ENCODE results near the gene MS4A7. TPM values are rescaled to one million over a fixed set of nuclear protein-coding genes. Genes with fewer than 3 reads are reported as not detected.

The MS4A7 gene
- total and polyA plus RNA-seq, 2 donors (not counting 1 experiment from before 2014, with no cell fraction given) = not detected

DNA sequence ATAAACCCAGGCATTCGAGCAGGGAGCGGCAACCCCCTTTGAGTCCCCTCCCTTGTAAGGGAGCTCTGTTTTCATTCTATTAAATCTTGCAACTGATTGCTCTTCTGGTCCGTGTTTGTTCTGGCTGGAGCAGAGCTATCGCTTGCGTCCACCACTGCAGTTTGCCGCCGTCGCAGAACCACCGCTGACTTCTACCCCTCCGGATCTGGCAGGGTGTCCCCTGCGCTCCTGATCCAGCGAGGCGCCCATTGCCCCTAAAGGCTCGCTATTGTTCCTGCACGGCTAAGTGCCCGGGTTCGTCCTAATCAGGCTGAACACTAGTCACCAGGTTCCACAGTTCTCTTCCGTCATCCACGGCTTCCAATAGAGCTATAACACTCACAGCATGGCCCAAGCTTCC lies 10.4 kb upstream of the MS4A7 start:
- no peaks in the 10 kb centered on the region for H3K36me3 ChIP-seq (ENCODE audit: control insufficient read depth, insufficient read depth, low read length)
- H4K20me1 ChIP-seq (ENCODE audit: control insufficient read depth, extremely low read depth, insufficient read depth, low read length) = no peaks in the 10 kb centered on the region
- H3K79me2 ChIP-seq (ENCODE audit: control insufficient read depth, insufficient read depth, low read length) = no peaks in the 10 kb centered on the region
- no peak for DNase-seq (ENCODE audit: low read depth in 2 of 2)
- no peak overlapping the region for H3K27ac ChIP-seq (ENCODE audit: insufficient read depth, low read length)
- H3K4me1 ChIP-seq (ENCODE audit: control insufficient read depth, extremely low read depth, insufficient read depth, low read length) = no peaks in the 10 kb centered on the region
- H3K27me3 ChIP-seq (ENCODE audit: control insufficient read depth, insufficient read depth, low read length) = no peaks in the 10 kb centered on the region
- H3K4me2 ChIP-seq (ENCODE audit: extremely low read depth, insufficient read depth, low read length) = no peak overlapping the region
- H2AFZ ChIP-seq (ENCODE audit: low read length) = no peak overlapping the region
- no peaks in the 10 kb centered on the region for H3K9me3 ChIP-seq (ENCODE audit: control insufficient read depth, insufficient read depth, low read depth, low read length)
- no peak overlapping the region for H3K9ac ChIP-seq (ENCODE audit: insufficient read depth, low read length)
- no peak for TF ChIP-seq EZH2 (IDR thresholded peaks at IDR 0.05; ENCODE audit: low read length, missing control alignments)
- TF ChIP-seq, protein P1, sequence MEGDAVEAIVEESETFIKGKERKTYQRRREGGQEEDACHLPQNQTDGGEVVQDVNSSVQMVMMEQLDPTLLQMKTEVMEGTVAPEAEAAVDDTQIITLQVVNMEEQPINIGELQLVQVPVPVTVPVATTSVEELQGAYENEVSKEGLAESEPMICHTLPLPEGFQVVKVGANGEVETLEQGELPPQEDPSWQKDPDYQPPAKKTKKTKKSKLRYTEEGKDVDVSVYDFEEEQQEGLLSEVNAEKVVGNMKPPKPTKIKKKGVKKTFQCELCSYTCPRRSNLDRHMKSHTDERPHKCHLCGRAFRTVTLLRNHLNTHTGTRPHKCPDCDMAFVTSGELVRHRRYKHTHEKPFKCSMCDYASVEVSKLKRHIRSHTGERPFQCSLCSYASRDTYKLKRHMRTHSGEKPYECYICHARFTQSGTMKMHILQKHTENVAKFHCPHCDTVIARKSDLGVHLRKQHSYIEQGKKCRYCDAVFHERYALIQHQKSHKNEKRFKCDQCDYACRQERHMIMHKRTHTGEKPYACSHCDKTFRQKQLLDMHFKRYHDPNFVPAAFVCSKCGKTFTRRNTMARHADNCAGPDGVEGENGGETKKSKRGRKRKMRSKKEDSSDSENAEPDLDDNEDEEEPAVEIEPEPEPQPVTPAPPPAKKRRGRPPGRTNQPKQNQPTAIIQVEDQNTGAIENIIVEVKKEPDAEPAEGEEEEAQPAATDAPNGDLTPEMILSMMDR (conservative IDR thresholded peaks at IDR 0.05 in 1 of 2, IDR thresholded peaks at IDR 0.05 in 1 of 2; ENCODE audit: low read depth in 1 of 2, low read length in 2 of 2) = no peak
- H3K4me3 ChIP-seq (replicated peaks in 1 of 4; ENCODE audit: control extremely low read depth in 1 of 4, insufficient read depth in 1 of 4, low read depth in 3 of 4, low read length in 4 of 4) = no peak overlapping the region

DNA sequence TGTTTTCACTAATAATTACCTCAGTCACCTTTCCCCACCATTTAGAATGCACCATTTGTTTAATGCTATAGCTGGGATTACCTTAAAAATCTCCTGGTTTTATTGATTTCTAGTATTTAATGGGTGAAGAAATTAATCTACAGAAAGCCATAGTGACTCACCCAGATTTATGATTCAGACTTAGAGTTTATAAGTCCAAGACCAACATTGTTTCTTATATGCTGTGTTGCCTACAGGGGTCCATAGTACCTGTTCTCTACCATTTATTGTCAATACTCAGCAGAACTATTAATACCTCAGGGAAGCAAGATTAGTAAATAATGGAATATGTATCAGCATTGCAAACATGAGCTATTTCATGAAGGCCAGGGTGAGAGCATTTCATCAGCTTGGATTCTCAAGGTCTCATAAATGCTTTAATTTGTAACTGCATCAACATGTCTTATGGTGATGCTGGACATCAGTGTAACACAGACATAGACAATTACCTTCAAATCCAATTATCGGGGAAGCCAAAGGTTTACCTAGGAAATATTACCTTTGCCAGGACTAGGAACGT lies 8.0 kb upstream of the MS4A7 start:
- Histone ChIP-seq H3K4me1 (ENCODE audit: control insufficient read depth, extremely low read depth, insufficient read depth, low read length) (no peaks in the 10 kb centered on the region), H3K36me3 (ENCODE audit: control insufficient read depth, insufficient read depth, low read length) (no peaks in the 10 kb centered on the region), H3K4me2 (ENCODE audit: extremely low read depth, insufficient read depth, low read length) (no peak overlapping the region), H4K20me1 (ENCODE audit: control insufficient read depth, extremely low read depth, insufficient read depth, low read length) (no peaks in the 10 kb centered on the region), H3K9ac (ENCODE audit: insufficient read depth, low read length) (no peak overlapping the region), H3K4me3 (replicated peaks in 1 of 4; ENCODE audit: control extremely low read depth in 1 of 4, insufficient read depth in 1 of 4, low read depth in 3 of 4, low read length in 4 of 4) (no peak overlapping the region), H2AFZ (ENCODE audit: low read length) (no peak overlapping the region), H3K9me3 (ENCODE audit: control insufficient read depth, insufficient read depth, low read depth, low read length) (no peaks in the 10 kb centered on the region), H3K27me3 (ENCODE audit: control insufficient read depth, insufficient read depth, low read length) (no peaks in the 10 kb centered on the region), H3K79me2 (ENCODE audit: control insufficient read depth, insufficient read depth, low read length) (no peaks in the 10 kb centered on the region), H3K27ac (ENCODE audit: insufficient read depth, low read length) (no peak overlapping the region)
- TF ChIP-seq, protein P1 (conservative IDR thresholded peaks at IDR 0.05 in 1 of 2, IDR thresholded peaks at IDR 0.05 in 1 of 2; ENCODE audit: low read depth in 1 of 2, low read length in 2 of 2) = no peak
- no peak for TF ChIP-seq EZH2 (IDR thresholded peaks at IDR 0.05; ENCODE audit: low read length, missing control alignments)
- no peak for DNase-seq (ENCODE audit: low read depth in 2 of 2)

DNA sequence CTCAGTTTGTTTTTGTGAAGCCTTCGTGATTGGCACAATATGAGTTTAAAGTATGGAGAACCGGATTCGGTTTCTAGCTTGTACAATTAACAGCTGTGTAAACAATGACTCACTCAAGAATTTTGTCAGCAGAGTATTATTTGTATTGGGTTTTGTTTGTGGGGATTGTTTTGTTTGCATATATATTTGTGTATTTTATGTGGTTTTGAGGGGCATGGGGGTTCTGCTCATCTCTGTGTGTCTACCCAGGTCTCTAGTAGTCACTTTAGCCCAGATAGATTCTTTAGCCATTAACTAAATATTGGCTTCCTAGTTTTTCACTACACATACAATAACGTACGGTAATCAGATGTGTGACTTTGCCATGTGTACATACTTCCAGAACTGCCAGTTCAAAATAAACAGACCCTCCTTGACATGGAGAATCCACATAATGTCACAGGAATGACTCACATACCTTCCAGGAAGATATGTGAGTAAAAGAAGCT lies 7.5 kb upstream of the MS4A7 start:
- Histone ChIP-seq H3K4me1 (ENCODE audit: control insufficient read depth, extremely low read depth, insufficient read depth, low read length) (no peaks in the 10 kb centered on the region), H3K9ac (ENCODE audit: insufficient read depth, low read length) (no peak overlapping the region), H3K36me3 (ENCODE audit: control insufficient read depth, insufficient read depth, low read length) (no peaks in the 10 kb centered on the region), H3K79me2 (ENCODE audit: control insufficient read depth, insufficient read depth, low read length) (no peaks in the 10 kb centered on the region), H2AFZ (ENCODE audit: low read length) (no peak overlapping the region), H3K9me3 (ENCODE audit: control insufficient read depth, insufficient read depth, low read depth, low read length) (no peaks in the 10 kb centered on the region), H3K27ac (ENCODE audit: insufficient read depth, low read length) (no peak overlapping the region), H3K4me2 (ENCODE audit: extremely low read depth, insufficient read depth, low read length) (no peak overlapping the region), H3K27me3 (ENCODE audit: control insufficient read depth, insufficient read depth, low read length) (no peaks in the 10 kb centered on the region), H3K4me3 (replicated peaks in 1 of 4; ENCODE audit: control extremely low read depth in 1 of 4, insufficient read depth in 1 of 4, low read depth in 3 of 4, low read length in 4 of 4) (no peak overlapping the region), H4K20me1 (ENCODE audit: control insufficient read depth, extremely low read depth, insufficient read depth, low read length) (no peaks in the 10 kb centered on the region)
- no peak for TF ChIP-seq EZH2 (IDR thresholded peaks at IDR 0.05; ENCODE audit: low read length, missing control alignments)
- TF ChIP-seq, protein P1 (conservative IDR thresholded peaks at IDR 0.05 in 1 of 2, IDR thresholded peaks at IDR 0.05 in 1 of 2; ENCODE audit: low read depth in 1 of 2, low read length in 2 of 2) = no peak
- DNase-seq (ENCODE audit: low read depth in 2 of 2) = no peak
